Activated T-helper 17 cell treated with anti-CD3 and anti-CD28 coated beads, Interleukin-2, amount 50 U/mL, for 72 hours (primary cell): ENCODE results near the gene ZBTB42. TPM values are rescaled to one million over a fixed set of nuclear protein-coding genes. Genes with fewer than 3 reads are reported as not detected.

Experiments
- ATAC-seq: fragments of 150-1000 bp; cut with Tn5 transposase; replicated peaks from 2 replicates; pipeline ENCODE4 v1.10.0; 2021; ENCODE audit warnings: mild to moderate bottlenecking, moderate library complexity
- H3K27ac Mint-ChIP-seq: one replicate; pipeline ENCODE4 v1.8.0; 2022; ENCODE audit warnings: mixed read lengths
- H3K27me3 Mint-ChIP-seq: one replicate; pipeline ENCODE4 v1.8.0; 2022; ENCODE audit warnings: mixed read lengths
- H3K36me3 Mint-ChIP-seq: one replicate; pipeline ENCODE4 v1.8.0; 2022; ENCODE audit warnings: low read depth, mild to moderate bottlenecking, mixed read lengths
- H3K4me1 Mint-ChIP-seq: one replicate; pipeline ENCODE4 v1.8.0; 2022; ENCODE audit warnings: mixed read lengths
- H3K4me3 Mint-ChIP-seq: one replicate; pipeline ENCODE4 v1.8.0; 2022; ENCODE audit warnings: mild to moderate bottlenecking, mixed read lengths
- H3K9me3 Mint-ChIP-seq: one replicate; pipeline ENCODE4 v1.8.0; 2022; ENCODE audit warnings: mixed read lengths
- total RNA-seq, 2 donors: library from RNA; stranded (reverse); gene quantifications; one replicate each; pipeline ENCODE4 v1.2.3, GENCODE V29; 2022

ZBTB42 gene
- total RNA-seq, 2 donors from 2014 or later: 3.0 to 3.2 TPM

DNA sequence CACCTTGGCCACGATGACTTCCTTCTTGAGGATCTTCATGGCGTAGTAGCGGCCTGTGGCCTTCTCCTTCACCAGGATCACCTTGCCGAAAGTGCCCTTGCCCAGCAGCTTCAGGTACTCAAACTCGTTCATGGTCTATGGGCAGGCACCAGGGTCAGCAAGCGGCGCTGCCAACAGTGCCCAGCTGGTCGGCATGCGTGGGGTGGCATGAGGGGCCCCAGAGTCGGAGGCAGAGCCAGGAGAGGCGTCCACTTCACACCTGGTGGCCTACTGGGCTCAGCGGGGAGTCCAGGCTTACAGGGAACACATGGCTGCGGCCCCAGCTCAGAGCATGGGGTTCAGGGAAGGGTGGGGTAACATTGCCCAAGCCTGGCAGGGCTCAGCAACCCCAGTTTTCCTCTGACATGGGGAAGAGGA is 25.8 kb upstream of the ZBTB42 start:
- Mint-ChIP-seq H3K9me3 (no peaks in the 10 kb centered on the region), H3K36me3 (peaks cover 29% of the 10 kb centered on the region), H3K27ac (no peak overlapping the region), H3K27me3 (no peaks in the 10 kb centered on the region), H3K4me1 (no peaks in the 10 kb centered on the region), H3K4me3 (no peak overlapping the region)
- no peak for ATAC-seq

DNA sequence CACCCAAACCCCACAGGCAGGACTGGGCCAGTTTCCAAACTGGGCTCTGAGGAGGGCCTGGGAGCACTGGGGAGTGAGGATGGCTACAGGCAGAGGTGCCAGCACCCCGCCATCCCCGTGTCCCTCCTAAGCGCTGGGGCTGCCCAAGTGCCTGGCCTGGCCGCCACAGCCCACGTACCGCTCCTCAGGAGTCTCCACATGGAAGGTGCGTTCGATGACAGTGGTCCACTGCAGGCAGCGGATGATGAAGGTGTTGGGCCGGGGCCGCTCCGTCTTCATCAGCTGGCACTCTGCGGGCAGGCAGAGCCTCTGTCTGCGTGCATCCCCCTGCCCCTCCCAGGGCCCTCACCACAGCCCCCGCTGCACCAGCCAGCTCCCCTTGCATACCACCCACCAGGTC is 24.4 kb upstream of the ZBTB42 start:
- no peak for ATAC-seq
- Mint-ChIP-seq H3K27ac (no peak overlapping the region), H3K36me3 (peaks cover 17% of the 10 kb centered on the region), H3K4me3 (no peak overlapping the region), H3K9me3 (no peaks in the 10 kb centered on the region), H3K27me3 (no peaks in the 10 kb centered on the region), H3K4me1 (no peaks in the 10 kb centered on the region)

DNA sequence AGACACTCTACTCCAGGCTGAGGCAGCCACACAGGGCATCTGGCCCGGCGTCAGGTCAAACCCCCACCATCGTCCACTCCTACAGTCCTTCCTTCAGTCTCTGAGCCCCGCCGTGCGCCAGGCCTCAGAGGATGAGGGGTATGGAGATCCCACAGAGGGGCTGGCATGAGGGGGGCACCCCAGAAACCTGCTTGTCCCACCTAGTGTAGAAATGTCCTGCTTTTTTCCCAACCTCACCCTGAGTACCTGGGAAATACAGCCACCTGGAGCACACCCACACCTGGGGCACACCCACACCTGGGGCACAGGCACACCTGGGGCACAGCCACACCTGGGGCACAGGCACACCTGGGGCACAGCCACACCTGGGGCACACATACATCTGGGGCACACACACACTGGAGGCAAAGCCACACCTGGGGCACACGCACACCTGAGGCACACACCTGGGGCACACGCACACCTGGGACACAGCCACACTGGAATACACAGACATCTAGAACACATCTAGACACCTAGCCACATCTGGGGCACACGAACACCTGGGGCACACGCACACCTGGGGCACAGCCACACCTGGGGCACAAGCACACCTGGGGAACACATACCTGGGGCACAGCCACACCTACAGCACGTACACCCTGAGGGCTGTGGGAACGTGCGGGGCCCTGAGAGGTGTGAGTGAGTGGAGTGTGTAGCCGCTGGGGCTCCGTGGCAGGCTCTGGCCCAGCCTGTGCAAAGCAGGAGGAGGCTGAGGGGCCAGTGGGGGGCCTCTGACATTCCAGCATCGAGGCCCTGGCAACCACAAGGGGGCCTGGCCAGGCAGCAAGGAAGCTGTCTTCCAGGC is 23.7 kb upstream of the ZBTB42 start:
- Mint-ChIP-seq H3K27me3 (no peaks in the 10 kb centered on the region), H3K4me3 (no peak overlapping the region), H3K36me3 (peaks cover 10% of the 10 kb centered on the region), H3K9me3 (no peaks in the 10 kb centered on the region), H3K4me1 (no peaks in the 10 kb centered on the region), H3K27ac (no peak overlapping the region)
- no peak for ATAC-seq

DNA sequence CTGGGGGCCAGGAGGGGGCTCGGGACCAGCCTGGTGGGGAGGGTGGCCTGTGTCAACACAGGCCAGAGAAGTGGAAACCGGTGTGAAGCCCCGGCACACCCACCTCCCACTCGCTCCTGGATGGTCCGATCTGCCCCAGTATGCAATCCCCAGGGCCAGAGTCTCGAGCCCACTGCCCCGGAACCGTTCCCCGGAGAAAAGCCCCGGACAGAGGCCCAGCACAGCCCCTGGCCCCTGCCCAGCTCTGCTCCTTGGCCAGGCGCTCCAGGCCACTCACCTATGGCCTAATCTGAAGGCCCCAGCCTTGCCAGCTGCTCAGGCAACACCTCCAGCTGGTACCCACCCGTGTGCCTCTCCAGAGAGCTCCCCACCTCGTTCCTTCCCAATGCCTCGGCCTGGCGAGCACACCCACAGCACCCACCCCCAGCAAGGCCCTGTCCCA is 23.1 kb upstream of the ZBTB42 start:
- H3K4me3 Mint-ChIP-seq: no peak overlapping the region
- H3K27ac Mint-ChIP-seq: no peak overlapping the region
- no peaks in the 10 kb centered on the region for H3K27me3 Mint-ChIP-seq
- H3K36me3 Mint-ChIP-seq: peaks cover 3% of the 10 kb centered on the region
- no peak for ATAC-seq
- no peaks in the 10 kb centered on the region for H3K4me1 Mint-ChIP-seq
- no peaks in the 10 kb centered on the region for H3K9me3 Mint-ChIP-seq

DNA sequence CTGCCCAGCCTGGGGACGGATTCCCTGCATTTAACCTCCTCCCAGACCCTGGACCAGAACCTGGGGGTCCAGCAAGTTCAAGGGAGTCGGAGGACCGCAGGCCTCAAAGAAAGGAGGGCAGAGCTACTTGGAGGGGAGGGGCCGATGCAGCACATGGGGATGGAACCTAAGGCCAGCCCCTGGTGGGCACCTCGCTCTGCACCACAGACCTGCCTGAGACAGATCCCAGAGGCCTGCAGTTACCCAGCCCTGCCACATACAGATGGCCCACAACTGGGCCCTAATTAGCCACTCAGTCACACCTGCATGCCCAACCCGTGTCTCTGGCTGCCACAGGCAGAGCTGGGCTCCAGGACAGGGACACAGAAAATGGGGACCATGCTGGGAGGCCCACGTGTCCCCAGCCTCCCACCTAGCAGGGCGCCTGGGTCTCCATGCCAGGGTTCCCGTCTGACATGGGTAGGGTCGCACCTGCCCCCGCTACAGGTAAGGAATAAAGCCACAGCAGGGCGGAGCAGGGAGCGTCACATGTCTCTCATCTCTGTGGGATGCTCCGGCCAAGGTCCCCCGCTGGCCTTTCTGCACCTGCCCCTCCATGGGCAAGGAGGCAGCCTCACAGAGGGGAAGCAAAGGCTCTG is 22.1 kb upstream of the ZBTB42 start:
- no peaks in the 10 kb centered on the region for H3K4me1 Mint-ChIP-seq
- no peaks in the 10 kb centered on the region for H3K9me3 Mint-ChIP-seq

DNA sequence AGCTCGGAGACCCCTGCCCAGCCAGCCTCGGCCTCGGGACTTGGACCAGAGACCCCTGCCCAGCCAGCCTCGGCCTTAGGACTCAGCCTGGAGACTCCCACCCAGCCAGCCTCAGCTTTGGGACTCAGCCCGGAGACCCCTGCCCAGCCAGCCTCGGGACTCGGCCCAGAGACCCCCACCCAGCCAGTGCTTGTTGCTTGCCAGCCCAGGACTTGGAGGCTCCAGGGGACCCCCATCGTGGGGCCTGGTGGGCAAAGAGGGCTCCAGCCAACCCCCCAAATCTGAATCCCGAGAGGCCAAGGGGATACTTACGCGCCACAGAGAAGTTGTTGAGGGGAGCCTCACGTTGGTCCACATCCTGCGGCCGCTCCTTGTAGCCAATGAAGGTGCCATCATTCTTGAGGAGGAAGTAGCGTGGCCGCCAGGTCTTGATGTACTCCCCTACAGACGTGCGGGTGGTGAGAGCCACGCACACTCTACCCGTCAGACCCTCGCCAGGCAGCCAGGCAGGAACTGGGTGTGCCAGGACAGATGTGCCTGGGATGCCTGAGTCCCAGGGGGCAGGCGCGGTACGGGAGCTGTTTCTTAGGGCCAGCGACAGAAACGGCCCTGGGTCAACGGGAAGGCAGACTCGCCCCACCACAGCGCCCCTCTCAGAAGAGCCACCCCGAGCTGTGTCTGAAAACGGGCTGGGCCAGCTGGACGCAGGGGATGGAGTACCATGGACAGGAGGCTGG is 21.0 kb upstream of the ZBTB42 start:
- H3K27me3 Mint-ChIP-seq: no peaks in the 10 kb centered on the region
- no peak overlapping the region for H3K4me3 Mint-ChIP-seq
- no peak for ATAC-seq
- H3K27ac Mint-ChIP-seq: no peak overlapping the region
- H3K9me3 Mint-ChIP-seq: no peaks in the 10 kb centered on the region
- H3K4me1 Mint-ChIP-seq: no peaks in the 10 kb centered on the region
- H3K36me3 Mint-ChIP-seq: no peaks in the 10 kb centered on the region

More for the DNA sequence above, 22.1 kb upstream of the ZBTB42 start:
- Mint-ChIP-seq H3K27me3 (no peaks in the 10 kb centered on the region), H3K4me3 (no peak overlapping the region), H3K27ac (no peak overlapping the region), H3K36me3 (no peaks in the 10 kb centered on the region)
- no peak for ATAC-seq

DNA sequence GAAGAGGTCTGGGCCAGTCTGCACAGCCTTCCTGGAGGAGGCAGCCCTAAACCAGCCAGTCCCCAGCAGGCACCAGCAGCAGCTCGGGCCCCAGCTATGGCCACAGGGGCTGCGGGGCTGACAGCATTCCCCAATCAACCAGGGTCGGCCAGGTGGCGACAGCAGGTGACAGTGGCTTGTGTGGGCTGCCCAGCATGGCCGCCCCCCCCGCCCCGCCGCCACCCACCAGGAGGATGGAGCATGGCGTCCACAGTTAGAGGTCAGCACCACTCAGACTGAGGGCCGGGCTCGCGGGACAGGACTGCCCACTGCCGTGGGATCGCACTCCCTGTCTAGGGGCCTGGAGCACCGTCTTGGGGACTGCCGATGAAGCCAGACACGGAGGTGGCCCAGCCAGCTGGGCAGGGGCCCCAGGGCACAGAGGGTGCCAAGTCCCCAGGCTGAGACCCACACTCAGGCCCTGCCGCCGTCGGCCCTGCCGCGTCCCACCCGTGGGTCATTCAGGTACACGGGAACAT is 20.3 kb upstream of the ZBTB42 start:
- no peak overlapping the region for H3K27ac Mint-ChIP-seq

DNA sequence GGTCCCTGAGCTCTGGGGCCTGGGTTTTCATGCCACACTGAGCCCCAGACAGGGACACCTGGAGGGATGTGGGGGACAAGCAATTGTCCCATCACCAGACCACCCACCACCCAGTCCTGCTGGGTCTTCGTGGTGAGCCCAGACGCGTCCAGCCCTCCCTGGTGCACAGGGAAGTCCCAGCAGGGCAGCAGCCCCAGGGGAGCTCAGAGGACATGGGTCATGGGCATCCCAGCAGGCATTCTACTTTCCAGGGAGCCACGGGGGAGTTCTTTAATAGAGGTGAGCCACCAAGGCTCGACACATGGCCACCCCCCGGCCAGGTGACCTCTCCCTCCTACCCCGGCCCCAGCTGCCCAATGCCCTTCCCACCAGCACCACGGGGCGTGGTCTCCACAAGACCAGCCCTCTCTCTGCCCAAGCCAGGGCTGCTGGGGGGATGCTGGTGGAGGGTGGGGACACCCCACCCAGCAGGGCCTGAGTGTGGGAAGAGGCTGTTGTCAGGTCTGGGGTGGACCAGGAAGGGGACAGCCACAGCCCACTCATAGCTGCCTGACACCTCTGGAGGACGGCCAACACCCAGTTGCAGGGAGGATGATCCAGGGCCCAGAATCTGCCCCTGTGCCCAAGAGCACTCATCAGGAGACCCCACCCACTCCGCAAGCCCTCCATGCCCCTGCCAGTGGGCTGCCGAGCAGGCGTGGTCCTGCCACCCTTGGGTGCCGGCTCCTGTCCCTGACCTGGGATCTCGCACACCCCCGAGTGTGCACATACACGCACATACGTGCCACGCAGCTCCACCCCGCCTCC is 19.4 kb upstream of the ZBTB42 start:
- Mint-ChIP-seq H3K9me3 (no peaks in the 10 kb centered on the region), H3K27me3 (no peaks in the 10 kb centered on the region), H3K27ac (no peak overlapping the region), H3K36me3 (no peaks in the 10 kb centered on the region), H3K4me3 (no peak overlapping the region), H3K4me1 (no peaks in the 10 kb centered on the region)
- ATAC-seq: no peak

More for the DNA sequence above, 20.3 kb upstream of the ZBTB42 start:
- Mint-ChIP-seq H3K36me3 (no peaks in the 10 kb centered on the region), H3K4me3 (no peak overlapping the region), H3K4me1 (no peaks in the 10 kb centered on the region), H3K9me3 (no peaks in the 10 kb centered on the region), H3K27me3 (no peaks in the 10 kb centered on the region)
- no peak for ATAC-seq

DNA sequence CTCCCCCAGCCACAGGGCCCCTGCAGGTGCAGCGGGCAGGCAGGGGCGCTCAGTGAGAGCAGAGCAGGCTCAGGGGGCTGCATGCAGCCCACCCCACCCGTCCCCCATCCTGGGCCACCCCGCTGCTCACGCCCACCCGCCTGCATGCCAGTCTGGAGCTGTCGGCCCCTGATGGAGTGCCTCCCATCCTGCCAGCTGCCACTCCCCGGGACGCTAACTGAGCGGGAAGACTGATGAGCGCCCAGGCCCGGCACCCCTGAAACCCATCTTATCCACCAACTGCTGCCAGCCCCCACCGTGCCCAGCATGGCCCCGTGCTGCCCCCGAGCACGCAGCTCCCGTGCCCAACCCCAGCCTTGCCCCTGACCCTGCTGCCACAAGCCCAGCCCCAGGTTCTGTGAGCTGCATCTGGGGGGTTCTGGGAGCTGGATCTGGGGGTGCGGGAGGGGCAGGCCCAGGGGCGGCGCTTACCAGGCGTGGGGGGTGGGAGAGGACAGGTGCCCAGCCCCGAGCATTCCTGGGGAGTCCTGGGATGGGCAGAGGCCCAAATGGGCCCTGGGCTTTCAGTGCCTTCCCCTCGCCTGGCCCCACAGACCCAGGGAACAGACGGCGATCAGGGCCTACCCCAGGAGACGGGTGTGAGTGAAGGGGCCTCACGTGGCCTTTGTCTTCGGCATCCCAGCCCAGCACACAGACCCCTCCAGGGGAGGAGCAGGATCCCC is 18.7 kb upstream of the ZBTB42 start:
- Mint-ChIP-seq H3K27ac (no peak overlapping the region), H3K4me1 (no peaks in the 10 kb centered on the region), H3K9me3 (no peaks in the 10 kb centered on the region), H3K4me3 (no peak overlapping the region), H3K36me3 (no peaks in the 10 kb centered on the region), H3K27me3 (no peaks in the 10 kb centered on the region)
- no peak for ATAC-seq

DNA sequence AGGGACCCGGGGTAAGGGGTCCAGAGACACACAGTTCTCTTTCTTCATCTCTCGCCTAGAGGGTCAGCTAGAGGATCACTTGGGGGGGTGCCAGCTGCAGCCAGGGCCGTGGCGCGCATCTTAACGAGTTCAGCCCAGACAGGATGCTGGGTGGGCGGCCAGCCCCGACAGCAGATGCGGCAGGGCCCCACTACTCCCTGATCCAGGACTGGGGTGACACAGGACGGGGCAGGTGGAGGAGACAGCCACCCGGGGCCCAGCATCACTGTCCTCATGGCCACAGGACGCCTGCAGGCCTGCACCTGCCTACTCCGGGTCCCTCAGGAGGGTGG is 18.1 kb upstream of the ZBTB42 start:
- Mint-ChIP-seq H3K4me3 (no peak overlapping the region), H3K27me3 (no peaks in the 10 kb centered on the region), H3K27ac (no peak overlapping the region), H3K4me1 (no peaks in the 10 kb centered on the region), H3K36me3 (no peaks in the 10 kb centered on the region), H3K9me3 (no peaks in the 10 kb centered on the region)
- no peak for ATAC-seq

DNA sequence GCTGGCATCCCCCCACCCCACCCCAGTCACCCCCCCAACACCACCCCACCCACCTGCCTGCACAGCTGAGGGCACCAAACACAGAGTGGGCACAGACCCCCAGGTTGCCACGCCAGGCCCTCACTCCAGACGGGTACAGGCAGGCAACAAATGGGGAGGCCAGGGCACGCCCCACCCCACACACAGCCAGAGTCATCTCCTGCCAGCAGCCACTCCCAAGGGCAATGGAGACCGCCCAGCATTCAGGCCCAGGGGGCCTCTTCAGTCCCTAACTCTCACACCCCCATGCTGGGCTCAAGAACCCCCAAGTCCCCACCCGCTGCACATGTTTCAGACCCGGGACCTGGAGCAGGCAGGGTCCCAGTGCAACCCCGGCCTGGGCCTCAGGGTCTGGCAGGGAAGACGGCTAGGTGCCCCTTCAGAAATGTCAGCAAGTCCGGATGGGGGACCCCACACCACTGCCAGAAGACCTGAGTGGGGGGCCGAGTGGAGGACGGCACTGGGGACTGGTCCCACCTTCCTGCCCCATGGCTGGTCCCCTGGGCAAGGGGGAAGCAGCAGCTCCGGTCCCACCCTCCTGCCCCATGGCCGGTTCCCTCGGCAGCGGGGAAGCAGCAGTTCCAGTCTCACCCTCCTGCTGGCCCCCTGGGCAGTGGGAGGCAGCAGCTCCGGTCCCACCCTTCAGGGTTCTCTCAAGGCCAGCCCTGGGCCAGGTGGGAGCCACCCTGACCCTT is 17.2 kb upstream of the ZBTB42 start:
- Mint-ChIP-seq H3K4me3 (no peak overlapping the region), H3K36me3 (no peaks in the 10 kb centered on the region), H3K9me3 (no peaks in the 10 kb centered on the region), H3K4me1 (no peaks in the 10 kb centered on the region), H3K27me3 (no peaks in the 10 kb centered on the region), H3K27ac (no peak overlapping the region)
- ATAC-seq: no peak

DNA sequence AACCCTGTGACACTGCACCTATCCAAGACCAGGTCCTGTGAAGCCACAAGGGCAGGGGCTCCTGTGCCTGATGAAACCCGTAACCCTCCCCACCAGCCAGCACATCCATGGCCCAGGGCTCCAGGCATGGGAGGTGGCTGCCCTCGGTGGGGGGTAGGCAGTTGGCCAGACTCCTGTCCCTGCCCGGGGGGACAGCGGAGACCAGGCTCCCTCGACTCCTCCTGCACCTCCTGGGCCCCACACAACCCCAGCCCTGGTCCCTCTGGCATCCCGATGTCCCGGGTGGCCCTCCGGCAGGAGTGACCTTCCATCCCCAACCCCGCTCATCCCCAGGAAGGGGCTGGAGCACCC is 16.7 kb upstream of the ZBTB42 start:
- Mint-ChIP-seq H3K4me3 (no peak overlapping the region), H3K9me3 (no peaks in the 10 kb centered on the region), H3K4me1 (no peaks in the 10 kb centered on the region), H3K27me3 (no peaks in the 10 kb centered on the region), H3K27ac (no peak overlapping the region), H3K36me3 (no peaks in the 10 kb centered on the region)
- ATAC-seq: no peak
